Suprapubic skin (tissue), 4 donors: ENCODE data around the gene TAS1R3. TPM values are rescaled to one million over a fixed set of nuclear protein-coding genes. Genes with fewer than 3 reads are reported as not detected.

Experiments used
- DNase-seq, 2 donors: peaks; one replicate each; pipeline ENCODE4 v3.0.0-alpha.2; 2019; ENCODE audit warnings: low spot score in 2 of 2
- H3K27ac ChIP-seq: fragments of 200-600 bp; sonication (generic); one replicate; pipeline ENCODE4 v1.5.1; 2019
- H3K27me3 ChIP-seq: fragments of 200-600 bp; sonication (generic); one replicate; pipeline ENCODE4 v1.5.1; 2019
- H3K36me3 ChIP-seq: fragments of 200-600 bp; sonication (generic); one replicate; pipeline ENCODE4 v1.5.1; 2019
- H3K4me1 ChIP-seq: fragments of 200-600 bp; sonication (generic); one replicate; pipeline ENCODE4 v1.5.1; 2019
- H3K4me3 ChIP-seq: fragments of 200-600 bp; sonication (generic); one replicate; pipeline ENCODE4 v1.5.1; 2019; ENCODE audit warnings: mild to moderate bottlenecking
- H3K9me3 ChIP-seq: fragments of 200-600 bp; sonication (generic); one replicate; pipeline ENCODE4 v1.5.1; 2019
- CTCF ChIP-seq, 2 donors: fragments of 200-600 bp in 1 of 2; fragments of 450-650 bp in 1 of 2; sonication (generic) in 1 of 2; IDR thresholded peaks; one replicate each; pipeline ENCODE4 v1.5.1; 2016 to 2019; ENCODE audit warnings: antibody characterized with exemption in 2 of 2, mild to moderate bottlenecking in 1 of 2, moderate library complexity in 1 of 2
- EP300 ChIP-seq: sonication (generic); formaldehyde crosslinking; IDR thresholded peaks from one replicate; pipeline ENCODE4 v1.6.1; 2017; ENCODE audit warnings: antibody characterized with exemption
- POLR2A ChIP-seq, 2 donors: fragments of 450-650 bp; IDR thresholded peaks; one replicate each; pipeline ENCODE4 v1.6.1; 2017; ENCODE audit warnings: antibody characterized with exemption in 2 of 2, mild to moderate bottlenecking in 2 of 2, moderate library complexity in 2 of 2
- POLR2AphosphoS5 ChIP-seq, 3 donors: sonication (generic); formaldehyde crosslinking; IDR thresholded peaks; one replicate each; pipeline ENCODE4 v1.6.1; 2017; ENCODE audit warnings: antibody characterized with exemption in 3 of 3
- WGBS: methylation state at CpG from one replicate; pipeline ENCODE4 v1.1.5; 2018; 5-methylcytosine and 5-hydroxymethylcytosine counted together
- total RNA-seq, 4 donors: library from RNA; depleted of rRNA; stranded (reverse); fragments of >200 nt; gene quantifications; one replicate each; pipeline ENCODE4 v1.1.0, GENCODE V29; 2016

Gene TAS1R3
- total RNA-seq, 4 donors from 2014 or later: 0.56 to 1.8 (median 0.82) TPM

GRCh38 chr1:1330366-1331067 is 563 bp upstream of the TAS1R3 start:
- DNase-seq: no peak
- no peak for TF ChIP-seq EP300
- WGBS: 75% methylated on average over 5 of the region's 15 CpGs
- no peak overlapping the region for H3K27ac ChIP-seq
- H3K4me3 ChIP-seq: no peak overlapping the region
- no peaks in the 10 kb centered on the region for H3K9me3 ChIP-seq
- H3K4me1 ChIP-seq: peaks cover 54% of the 10 kb centered on the region
- peaks cover 21% of the 10 kb centered on the region for H3K36me3 ChIP-seq
- H3K27me3 ChIP-seq: no peaks in the 10 kb centered on the region

DNA sequence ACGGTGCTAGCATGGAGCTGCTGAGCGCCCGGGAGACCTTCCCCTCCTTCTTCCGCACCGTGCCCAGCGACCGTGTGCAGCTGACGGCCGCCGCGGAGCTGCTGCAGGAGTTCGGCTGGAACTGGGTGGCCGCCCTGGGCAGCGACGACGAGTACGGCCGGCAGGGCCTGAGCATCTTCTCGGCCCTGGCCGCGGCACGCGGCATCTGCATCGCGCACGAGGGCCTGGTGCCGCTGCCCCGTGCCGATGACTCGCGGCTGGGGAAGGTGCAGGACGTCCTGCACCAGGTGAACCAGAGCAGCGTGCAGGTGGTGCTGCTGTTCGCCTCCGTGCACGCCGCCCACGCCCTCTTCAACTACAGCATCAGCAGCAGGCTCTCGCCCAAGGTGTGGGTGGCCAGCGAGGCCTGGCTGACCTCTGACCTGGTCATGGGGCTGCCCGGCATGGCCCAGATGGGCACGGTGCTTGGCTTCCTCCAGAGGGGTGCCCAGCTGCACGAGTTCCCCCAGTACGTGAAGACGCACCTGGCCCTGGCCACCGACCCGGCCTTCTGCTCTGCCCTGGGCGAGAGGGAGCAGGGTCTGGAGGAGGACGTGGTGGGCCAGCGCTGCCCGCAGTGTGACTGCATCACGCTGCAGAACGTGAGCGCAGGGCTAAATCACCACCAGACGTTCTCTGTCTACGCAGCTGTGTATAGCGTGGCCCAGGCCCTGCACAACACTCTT is 1.1 kb downstream of the TAS1R3 start:
- Histone ChIP-seq H3K27ac (no peak overlapping the region), H3K4me1 (peaks cover 40% of the 10 kb centered on the region), H3K9me3 (no peaks in the 10 kb centered on the region), H3K36me3 (peaks cover 33% of the 10 kb centered on the region), H3K4me3 (peak overlapping the region; percentile 27), H3K27me3 (no peaks in the 10 kb centered on the region)
- 66% methylated on average over 32 of the region's 57 CpGs for WGBS
- TF ChIP-seq POLR2A (IDR thresholded peaks at IDR 0.05) (no peak), EP300 (no peak), CTCF (IDR thresholded peaks at IDR 0.05) (no peak), POLR2AphosphoS5 (IDR thresholded peaks at IDR 0.05) (no peak)
- DNase-seq: no peak

GRCh38 chr1:1332774-1333480 is 1.8 kb downstream of the TAS1R3 start:
- Histone ChIP-seq H3K27me3 (no peaks in the 10 kb centered on the region), H3K36me3 (peaks cover 32% of the 10 kb centered on the region), H3K4me3 (peak overlapping the region; percentile 27), H3K27ac (no peak overlapping the region), H3K9me3 (no peaks in the 10 kb centered on the region), H3K4me1 (peaks cover 40% of the 10 kb centered on the region)
- WGBS: 33% methylated on average over 22 of the region's 48 CpGs
- TF ChIP-seq POLR2AphosphoS5 (IDR thresholded peaks at IDR 0.05) (peak in 1 of 3 donors; percentile 76), POLR2A (IDR thresholded peaks at IDR 0.05) (no peak), CTCF (IDR thresholded peaks at IDR 0.05) (no peak)
- DNase-seq: no peak

- DNase-seq: no peak
- H3K9me3 ChIP-seq: no peaks in the 10 kb centered on the region
- H3K27me3 ChIP-seq: no peaks in the 10 kb centered on the region
- no peak overlapping the region for H3K4me3 ChIP-seq
- peaks cover 40% of the 10 kb centered on the region for H3K4me1 ChIP-seq
- 94% methylated on average over 16 of the region's 36 CpGs for WGBS
- no peak overlapping the region for H3K27ac ChIP-seq
- TF ChIP-seq CTCF (IDR thresholded peaks at IDR 0.05) (no peak), POLR2AphosphoS5 (IDR thresholded peaks at IDR 0.05) (no peak), EP300 (no peak), POLR2A (IDR thresholded peaks at IDR 0.05) (no peak)
- H3K36me3 ChIP-seq: peaks cover 34% of the 10 kb centered on the region
Observed at GRCh38 chr1:1333551-1334241, 2.6 kb downstream of the TAS1R3 start.

DNA sequence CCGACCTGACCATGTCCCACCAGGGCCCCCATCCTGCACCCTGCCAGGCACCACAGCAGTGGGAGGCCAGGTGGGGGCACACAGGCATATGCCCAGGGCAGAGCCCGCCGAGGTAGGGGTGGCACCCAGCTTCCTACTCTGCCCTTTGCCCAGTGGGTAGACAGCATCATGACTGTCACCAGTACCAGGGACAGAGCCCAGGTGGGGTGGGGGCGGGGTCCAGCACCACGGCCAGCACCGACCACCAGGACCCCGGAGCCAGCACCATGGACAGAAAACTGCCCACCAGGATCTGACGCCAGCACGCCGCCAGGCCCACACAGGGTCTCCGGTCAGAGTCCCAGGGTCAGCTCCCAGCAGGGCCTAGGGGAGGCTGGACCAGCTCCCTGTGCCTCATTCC is 3.8 kb downstream of the TAS1R3 start:
- H3K4me1 ChIP-seq: peaks cover 40% of the 10 kb centered on the region
- H3K4me3 ChIP-seq: no peak overlapping the region
- H3K9me3 ChIP-seq: no peaks in the 10 kb centered on the region
- 100% methylated on average over 1 of the region's 11 CpGs for WGBS
- H3K27me3 ChIP-seq: no peaks in the 10 kb centered on the region
- H3K27ac ChIP-seq: no peak overlapping the region
- H3K36me3 ChIP-seq: peaks cover 46% of the 10 kb centered on the region
- DNase-seq: no peak
- TF ChIP-seq POLR2A (IDR thresholded peaks at IDR 0.05) (no peak), CTCF (IDR thresholded peaks at IDR 0.05) (no peak), POLR2AphosphoS5 (IDR thresholded peaks at IDR 0.05) (no peak), EP300 (no peak)
